Neural progenitor cell (in vitro differentiated cells): Measurements from ENCODE around the gene JCAD.

ENCODE experiments used
- EZH2 ChIP-seq: fragments of 200-600 bp; sonication (generic); IDR thresholded peaks from 2 replicates; pipeline ENCODE4 v1.6.1; 2017; ENCODE audit warnings: antibody characterized with exemption, mild to moderate bottlenecking, moderate library complexity
- EZH2phosphoT487 ChIP-seq: fragments of 200-600 bp; sonication (generic); IDR thresholded peaks from 2 replicates; pipeline ENCODE4 v1.6.1; 2017; ENCODE audit warnings: antibody characterized with exemption
- TF ChIP-seq, protein P1 (sequence below): fragments of 200-600 bp; sonication (generic); IDR thresholded peaks from 2 replicates; pipeline ENCODE4 v1.5.1; 2017; ENCODE audit warnings: antibody characterized with exemption, mild to moderate bottlenecking

DNA sequence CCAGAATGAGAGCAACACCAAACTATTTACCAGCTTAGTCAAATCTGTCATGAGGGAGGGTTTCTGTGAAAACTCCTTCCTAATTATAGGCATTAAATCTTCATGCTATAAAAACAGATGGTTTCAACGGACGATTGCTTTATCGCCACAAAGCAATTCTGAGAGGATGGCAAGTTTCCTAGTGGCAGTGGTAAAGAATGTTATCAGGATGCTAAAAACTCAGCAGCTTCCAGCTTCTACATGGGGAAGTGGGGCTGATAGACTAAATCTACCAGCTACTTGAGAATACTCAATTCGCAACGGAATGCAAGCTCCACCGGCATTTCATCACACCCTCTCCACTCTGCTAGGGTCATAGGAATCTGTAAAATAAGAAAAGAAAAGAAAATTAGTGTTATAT is 41.8 kb downstream of the JCAD start:
- TF ChIP-seq, protein P1, sequence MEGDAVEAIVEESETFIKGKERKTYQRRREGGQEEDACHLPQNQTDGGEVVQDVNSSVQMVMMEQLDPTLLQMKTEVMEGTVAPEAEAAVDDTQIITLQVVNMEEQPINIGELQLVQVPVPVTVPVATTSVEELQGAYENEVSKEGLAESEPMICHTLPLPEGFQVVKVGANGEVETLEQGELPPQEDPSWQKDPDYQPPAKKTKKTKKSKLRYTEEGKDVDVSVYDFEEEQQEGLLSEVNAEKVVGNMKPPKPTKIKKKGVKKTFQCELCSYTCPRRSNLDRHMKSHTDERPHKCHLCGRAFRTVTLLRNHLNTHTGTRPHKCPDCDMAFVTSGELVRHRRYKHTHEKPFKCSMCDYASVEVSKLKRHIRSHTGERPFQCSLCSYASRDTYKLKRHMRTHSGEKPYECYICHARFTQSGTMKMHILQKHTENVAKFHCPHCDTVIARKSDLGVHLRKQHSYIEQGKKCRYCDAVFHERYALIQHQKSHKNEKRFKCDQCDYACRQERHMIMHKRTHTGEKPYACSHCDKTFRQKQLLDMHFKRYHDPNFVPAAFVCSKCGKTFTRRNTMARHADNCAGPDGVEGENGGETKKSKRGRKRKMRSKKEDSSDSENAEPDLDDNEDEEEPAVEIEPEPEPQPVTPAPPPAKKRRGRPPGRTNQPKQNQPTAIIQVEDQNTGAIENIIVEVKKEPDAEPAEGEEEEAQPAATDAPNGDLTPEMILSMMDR, result no peak
- TF ChIP-seq EZH2 (no peak), EZH2phosphoT487 (no peak)
